HS-5 (cell line): ENCODE results near the gene DCLK1.

Source experiments
- DNase-seq: peaks from one replicate; pipeline ENCODE4 v3.0.0-alpha.2; 2012; ENCODE audit warnings: low read depth

DCLK1 gene

GRCh38 chr13:36033035-36033434, 98.1 kb downstream of the DCLK1 start:
- DNase-seq: no peak

GRCh38 chr13:36031490-36031889, 99.7 kb downstream of the DCLK1 start:
- no peak for DNase-seq

GRCh38 chr13:36030670-36031331, 100.4 kb downstream of the DCLK1 start:
- no peak for DNase-seq

GRCh38 chr13:36029166-36029565, 102.0 kb downstream of the DCLK1 start:
- DNase-seq: no peak

GRCh38 chr13:36028359-36029025, 102.7 kb downstream of the DCLK1 start:
- DNase-seq: no peak

- DNase-seq: no peak
Observed at GRCh38 chr13:36026531-36026930, 104.7 kb downstream of the DCLK1 start.

- DNase-seq: no peak
Observed at GRCh38 chr13:36014763-36015162, 116.4 kb downstream of the DCLK1 start.

GRCh38 chr13:36006894-36007675, 124.1 kb downstream of the DCLK1 start:
- DNase-seq: no peak

GRCh38 chr13:36006347-36006746, 124.8 kb downstream of the DCLK1 start:
- no peak for DNase-seq

- no peak for DNase-seq
Observed at GRCh38 chr13:36001561-36001960, 129.6 kb downstream of the DCLK1 start.

- no peak for DNase-seq
Observed at GRCh38 chr13:36000028-36000427, 131.2 kb downstream of the DCLK1 start.

- DNase-seq: no peak
Observed at GRCh38 chr13:35996360-35996759, 134.8 kb downstream of the DCLK1 start.

GRCh38 chr13:35995136-35995535, 136.0 kb downstream of the DCLK1 start:
- no peak for DNase-seq

GRCh38 chr13:35994131-35994966, 136.8 kb downstream of the DCLK1 start:
- peak; percentile 53 for DNase-seq

GRCh38 chr13:35993686-35994085, 137.5 kb downstream of the DCLK1 start:
- no peak for DNase-seq

GRCh38 chr13:35992964-35993363, 138.2 kb downstream of the DCLK1 start:
- no peak for DNase-seq

GRCh38 chr13:35990196-35990595, 141.0 kb downstream of the DCLK1 start:
- DNase-seq: no peak

- DNase-seq: no peak
Observed at GRCh38 chr13:35988648-35989081, 142.5 kb downstream of the DCLK1 start.

- no peak for DNase-seq
Observed at GRCh38 chr13:35987572-35988513, 143.3 kb downstream of the DCLK1 start.

- no peak for DNase-seq
Observed at GRCh38 chr13:35984776-35985453, 146.3 kb downstream of the DCLK1 start.
